HG03175 (cell line): ENCODE measurements around the gene ARHGAP26.

Experiments
- ATAC-seq: cut with Tn5 transposase; IDR thresholded peaks from one replicate; pipeline ENCODE4 v1.9.1; 2021; ENCODE audit warnings: mild to moderate bottlenecking, moderate library complexity; ENCODE audit not compliant: unreplicated experiment

ARHGAP26 gene

DNA sequence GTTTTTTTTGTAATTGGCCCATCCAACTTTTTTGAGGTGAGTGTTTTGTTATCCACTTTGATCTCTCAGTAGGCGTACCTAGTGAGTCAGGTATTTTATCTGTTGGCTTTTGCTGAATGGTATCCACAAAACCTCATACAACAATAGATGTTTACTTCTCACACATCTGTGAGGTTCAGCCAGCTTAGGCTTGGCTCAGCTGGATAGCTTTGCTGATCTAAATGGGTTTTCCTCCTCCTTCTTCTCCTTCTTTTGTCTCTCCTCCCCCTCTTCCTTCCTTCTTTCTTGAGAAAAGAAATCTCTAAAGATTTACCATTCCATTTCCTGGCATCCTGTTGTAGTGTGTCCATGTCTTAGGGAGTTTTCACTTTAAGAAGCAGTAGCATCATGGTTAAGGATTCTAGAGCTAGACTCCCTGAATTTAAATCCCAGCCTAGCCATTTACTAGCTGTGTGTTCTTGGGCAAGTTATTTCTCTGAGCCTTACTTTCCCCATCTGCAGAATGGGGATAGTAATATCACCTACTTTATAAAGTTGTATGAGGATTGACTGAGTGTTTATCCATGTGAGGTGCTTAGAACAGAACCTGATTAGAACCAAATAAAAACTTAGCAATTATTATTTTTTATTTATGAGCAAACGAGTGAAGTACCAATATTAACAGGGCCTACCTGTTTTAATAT is 126.3 kb downstream of the ARHGAP26 start:
- no peak for ATAC-seq

DNA sequence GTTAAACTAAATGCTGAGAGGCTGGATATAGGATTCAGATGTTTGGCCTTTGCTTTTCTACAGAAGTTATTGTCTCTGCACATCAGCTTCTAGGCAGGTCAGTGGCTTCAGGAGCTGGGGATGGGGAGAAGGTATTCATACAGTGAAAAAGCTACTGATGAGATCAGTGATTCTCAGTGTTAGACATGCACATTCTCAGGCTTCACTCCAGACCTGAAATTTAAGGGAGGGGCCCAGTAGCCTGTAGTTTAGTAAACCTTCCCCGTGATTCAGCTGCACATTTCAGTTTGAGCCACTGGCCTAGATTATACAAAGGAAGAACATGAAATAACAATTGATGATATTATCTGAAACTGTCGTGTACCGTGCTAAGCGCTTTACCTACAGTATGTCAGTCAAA is 127.2 kb downstream of the ARHGAP26 start:
- no peak for ATAC-seq

DNA sequence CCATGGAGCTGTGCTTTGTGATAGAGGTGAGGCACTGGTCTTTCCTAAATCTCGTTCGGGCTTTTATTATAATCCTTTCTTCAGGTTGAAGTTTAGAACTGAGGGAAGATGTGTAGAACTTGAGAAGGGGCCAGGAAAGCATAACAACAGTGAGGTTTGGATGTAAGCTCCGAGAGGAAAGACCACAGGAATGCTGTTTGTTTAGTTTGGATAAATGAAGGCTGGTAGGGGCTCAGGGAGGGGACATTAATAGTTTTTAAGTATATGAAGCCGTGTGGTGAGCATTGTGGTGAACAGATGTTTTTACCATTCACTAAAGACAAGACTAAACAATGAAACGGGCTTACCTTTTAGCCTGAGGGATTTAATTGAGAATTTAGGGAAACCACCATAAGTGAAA is 130.8 kb downstream of the ARHGAP26 start:
- no peak for ATAC-seq

DNA sequence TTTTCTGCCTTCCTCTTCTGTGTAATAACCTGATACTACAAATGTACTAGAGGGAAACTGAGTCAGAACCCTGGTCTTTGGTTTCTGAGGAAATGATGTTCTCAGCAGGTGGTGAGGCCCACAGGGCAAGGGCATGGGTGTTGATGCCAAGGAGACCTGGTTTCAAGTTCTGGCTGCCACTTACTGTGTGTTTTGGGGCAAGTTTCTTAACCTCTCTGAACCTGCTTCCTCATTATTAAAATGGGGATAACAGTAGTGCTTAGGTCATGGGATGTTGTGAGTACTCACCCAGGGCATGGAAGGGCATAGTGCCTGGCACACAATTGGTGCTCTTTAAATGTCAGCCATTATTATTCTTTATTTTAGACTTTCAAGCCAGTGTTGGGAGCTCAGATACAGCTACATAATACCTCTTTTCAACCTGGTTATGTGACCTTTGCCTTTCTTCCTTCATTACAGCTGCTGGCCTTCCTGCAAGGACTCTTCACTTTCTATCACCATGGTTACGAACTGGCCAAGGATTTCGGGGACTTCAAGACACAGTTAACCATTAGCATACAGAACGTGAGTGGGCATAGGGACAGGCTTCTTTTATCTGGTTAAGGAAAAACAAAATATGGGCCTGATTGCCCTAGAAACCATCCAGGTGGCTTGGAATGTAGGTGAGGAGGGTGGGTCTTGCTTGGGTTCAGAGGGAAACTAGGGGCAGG is 131.5 kb downstream of the ARHGAP26 start:
- no peak for ATAC-seq

DNA sequence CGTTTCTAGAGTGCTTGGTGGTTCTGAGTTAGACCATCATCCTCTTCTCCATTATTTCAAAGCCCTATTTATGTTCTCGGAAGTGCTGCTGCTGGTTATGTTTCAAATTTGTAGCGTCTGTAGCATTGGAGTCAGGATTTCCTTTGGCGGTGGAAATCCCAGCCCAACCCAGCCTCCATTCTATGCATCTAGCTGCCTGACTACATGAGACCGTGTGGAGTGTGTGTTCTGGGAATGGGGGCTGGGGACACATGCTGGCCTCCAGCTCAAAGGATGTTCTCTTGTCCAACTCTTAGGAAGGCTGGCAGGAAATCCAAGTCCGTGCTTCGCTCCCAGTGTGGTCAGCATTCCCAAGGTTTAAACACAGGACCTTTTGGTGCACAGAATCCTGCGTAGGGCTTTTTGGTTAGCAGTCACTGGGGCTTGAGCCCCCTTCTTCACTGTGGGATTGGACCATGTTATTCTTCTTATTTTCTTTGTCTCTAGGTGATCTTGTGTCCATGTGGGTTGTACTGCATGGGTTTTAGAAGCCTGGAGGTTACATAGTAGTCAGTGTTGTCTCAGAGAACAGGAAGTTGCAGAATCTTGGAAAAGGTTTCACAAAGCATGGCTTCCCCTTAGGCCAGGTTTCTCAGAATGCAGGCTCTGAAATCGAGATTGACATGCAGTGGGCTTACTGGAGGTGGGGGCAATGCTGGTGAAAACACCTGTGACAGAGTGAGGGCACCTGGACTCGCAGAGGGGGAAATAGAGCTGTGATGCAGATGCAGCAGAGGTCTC is 132.2 kb downstream of the ARHGAP26 start:
- ATAC-seq = no peak

DNA sequence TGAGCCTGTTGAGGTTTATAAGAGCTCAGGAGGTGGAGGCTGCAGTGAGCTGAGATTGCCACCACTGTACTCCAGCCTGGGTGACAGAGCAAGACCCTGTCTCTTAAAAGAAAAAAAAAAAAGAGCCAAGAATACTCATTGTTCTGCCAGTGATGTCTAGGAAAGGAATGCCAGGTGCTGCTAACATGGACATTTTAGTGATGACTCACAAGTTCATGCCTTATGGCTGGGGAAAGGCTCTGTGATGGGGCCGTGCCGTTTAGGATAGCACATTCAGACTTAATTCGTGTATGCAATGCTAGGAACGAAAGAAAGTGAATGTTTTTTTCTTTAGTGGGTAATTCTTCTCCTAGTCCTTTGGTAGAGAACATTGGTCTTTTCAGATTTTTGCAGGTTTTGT is 134.2 kb downstream of the ARHGAP26 start:
- no peak for ATAC-seq

DNA sequence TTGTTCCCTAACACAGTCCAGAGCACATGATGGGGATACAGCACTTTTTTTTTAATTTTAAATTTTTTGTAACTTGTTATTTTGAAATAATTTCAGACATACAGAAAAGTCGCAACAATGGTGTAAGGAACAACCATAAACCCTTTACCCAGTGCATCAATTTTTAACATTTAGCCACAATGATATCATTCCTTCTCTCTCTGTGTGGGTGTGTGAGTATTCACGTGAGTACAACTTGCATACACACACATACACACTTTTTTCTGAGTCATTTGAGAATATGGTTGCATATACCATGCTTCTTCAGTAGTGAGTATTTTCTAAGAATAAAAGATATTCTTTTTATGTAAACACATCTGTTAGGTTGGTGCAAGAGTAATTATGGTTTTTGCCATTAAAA is 135.2 kb downstream of the ARHGAP26 start:
- no peak for ATAC-seq

DNA sequence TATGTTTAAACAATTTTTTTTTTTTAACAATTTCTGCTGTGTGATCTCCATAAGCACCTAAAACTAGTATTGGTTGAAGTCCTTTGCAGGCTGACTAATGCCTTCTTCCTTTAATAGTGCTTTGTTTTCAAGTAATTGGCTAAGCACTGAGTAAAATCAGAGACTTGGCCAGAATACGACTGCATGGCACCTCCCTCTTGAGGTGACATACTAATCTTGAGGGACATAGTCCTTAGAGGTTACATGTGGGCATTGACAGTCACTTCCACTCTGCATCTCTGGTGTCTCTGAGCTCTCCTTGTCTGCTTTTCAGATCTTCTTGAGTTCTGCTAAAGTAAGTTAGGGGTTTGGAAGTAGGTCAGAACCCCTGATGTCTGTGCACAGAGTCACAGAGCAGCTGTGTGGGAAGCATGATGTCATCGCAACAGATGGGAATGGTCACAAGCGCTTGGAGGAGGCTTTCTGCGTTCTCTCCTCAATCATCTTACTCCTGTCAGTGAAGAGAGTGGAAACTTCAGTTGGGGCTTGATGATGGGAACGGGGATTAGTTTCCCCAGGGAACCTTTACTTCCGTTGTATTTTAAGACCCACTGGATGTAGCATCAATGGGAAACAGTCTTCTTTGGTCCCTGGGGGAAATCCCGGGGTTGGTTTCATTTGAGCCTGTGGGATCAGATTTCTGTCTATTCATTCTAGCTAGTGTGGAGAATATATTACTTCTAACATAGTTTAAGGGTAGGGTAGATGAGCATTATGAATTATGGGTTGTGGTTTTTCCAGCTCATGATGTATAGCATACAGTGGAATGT is 136.9 kb downstream of the ARHGAP26 start:
- no peak for ATAC-seq

DNA sequence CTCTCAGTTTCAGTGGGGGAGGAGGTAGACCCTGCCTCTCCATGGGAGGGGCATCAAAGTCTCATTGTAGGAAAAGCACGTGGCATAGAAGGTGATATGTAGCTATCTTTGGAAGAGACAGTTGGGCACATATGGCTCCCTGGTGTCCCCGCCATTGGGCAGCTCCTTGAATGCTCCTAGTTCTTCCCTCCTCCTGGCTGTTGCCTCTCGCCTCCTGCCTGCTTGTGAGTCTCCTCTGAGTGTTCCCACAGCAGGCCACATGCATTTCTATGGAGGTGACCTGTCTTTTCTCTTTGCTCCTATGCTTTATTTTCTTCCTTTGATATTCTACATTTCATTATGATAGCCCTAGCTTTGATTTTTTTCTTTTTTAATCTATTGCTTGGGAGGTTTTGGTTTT is 138.5 kb downstream of the ARHGAP26 start:
- ATAC-seq = no peak

DNA sequence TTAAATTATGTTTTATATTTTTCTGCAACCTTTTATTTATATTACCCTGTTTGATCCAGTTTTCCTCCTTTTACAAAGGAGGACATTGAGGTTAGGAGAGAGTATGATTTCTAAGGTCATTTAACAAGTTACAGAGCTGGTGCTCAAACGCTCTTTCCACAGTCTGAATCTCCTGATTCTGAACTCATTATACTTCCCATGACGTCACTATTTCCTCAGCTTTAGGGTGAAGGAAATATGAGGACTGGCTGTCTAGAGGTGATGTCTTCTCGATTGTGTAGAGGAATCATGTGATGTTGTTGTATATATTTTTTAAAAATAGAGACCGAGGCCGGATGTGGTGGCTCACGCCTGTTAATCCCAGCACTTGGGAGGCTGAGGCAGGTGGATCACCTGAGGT is 140.0 kb downstream of the ARHGAP26 start:
- ATAC-seq = no peak

DNA sequence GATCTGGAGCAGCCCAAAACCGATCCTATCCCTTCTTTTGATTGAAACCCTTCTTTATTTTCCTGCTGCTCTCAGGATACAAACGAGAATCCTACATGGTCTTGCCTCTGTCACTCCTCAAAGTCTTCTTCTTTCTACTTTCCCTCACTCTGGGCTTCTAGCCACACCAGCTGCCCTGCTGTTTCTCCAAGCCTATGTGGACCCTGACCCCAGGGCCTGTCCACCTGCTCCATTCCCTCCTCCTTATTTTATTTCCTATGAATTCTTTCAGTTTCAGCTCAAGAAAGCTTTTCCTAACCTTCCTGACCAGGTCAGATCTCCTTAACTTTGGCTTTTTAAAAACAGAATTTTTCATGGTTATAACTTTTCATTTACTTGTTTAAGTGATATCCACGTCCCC is 141.0 kb downstream of the ARHGAP26 start:
- no peak for ATAC-seq

DNA sequence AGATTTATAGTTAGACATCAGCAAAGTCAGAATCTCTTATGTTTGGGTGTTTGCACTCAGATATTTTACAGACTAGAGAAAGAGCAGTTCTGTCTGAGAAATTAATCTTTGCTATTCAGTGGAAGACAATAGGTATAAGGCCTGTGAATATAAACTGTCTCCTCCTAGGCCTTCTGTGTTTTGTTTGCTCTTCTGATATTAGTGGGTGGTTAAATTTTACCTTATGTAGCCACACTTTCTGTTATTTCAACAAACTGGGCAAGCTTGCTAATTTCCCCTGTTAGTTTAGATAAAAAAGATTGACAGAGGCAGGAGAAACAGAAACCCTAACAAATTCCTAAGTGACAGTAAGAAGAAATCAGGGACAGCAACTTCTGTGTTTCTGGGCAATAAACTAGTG is 141.6 kb downstream of the ARHGAP26 start:
- ATAC-seq = no peak

DNA sequence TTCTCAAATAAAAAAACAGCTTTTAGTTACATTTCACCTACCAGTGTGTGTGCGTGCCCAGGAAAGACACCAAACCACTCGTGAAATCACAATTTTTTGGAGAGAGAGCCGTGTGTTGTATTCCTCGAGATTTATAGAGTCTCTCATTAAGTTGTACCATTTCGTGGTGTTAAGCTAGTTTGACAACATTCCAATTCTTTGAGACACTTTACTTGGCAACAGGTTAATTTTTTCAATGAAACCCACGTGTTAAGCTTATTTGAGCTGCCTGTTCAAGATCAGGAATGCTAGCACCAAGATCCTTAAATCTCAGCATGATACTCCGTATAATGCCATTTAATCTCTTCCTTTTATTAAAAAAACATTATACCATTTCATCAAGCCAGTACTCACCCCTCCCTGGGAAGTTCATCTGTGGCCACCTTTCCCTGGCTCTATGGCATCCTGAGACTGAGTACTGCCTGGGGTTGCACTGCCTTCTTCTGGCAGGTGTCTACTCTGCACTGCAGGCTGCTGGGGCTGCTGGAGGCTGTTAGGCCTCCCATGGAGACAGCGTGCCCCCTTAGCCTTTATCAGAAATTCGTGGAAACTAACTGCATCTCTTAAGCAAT is 143.7 kb downstream of the ARHGAP26 start:
- no peak for ATAC-seq

DNA sequence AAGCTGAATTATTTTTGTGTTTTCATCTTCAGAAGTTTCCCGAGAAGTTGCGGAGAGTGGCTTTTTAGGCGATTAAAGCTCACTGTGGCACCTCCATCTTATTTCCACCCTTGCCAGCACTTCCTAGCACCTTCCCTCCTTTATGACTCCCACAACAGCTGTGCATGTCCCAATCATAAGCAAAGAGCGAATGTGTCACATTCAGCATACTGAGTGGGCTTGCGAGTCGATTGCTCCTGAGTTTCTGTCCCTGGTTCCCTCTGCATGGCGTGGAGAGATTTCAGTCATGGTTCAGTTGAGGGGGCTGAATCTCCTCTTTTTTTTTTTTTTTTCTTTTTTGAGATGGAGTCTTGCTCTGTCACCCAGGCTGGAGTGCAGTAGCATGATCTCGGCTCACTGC is 144.9 kb downstream of the ARHGAP26 start:
- ATAC-seq = no peak

DNA sequence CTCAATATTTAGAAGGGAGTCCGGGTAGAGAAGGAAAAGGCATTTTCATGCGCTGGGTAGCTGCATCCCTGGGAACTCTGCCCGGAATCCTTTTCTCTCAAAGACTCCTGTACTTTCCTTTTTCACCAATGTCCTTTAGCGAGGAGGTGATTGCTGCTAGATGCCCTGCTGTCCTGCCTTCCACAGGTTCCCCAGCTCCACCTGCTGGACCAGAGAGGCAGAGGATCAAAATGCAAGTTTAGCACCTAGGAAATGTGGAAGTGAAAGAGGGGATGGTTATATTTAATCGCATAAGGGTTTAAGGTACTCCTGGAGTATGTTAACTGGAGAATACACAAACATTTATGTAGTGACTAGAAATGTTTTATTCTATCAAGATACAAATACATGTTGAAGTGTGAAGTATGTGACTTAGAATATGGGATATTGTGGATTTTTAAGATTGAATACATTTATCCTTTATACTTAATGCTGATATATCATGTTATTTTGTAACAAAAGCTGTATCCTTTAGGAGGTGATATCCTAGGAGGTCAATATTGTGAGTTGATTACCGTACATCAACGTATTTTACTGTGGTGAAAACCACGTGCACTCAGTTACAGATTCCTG is 145.7 kb downstream of the ARHGAP26 start:
- ATAC-seq = peak; percentile 91

DNA sequence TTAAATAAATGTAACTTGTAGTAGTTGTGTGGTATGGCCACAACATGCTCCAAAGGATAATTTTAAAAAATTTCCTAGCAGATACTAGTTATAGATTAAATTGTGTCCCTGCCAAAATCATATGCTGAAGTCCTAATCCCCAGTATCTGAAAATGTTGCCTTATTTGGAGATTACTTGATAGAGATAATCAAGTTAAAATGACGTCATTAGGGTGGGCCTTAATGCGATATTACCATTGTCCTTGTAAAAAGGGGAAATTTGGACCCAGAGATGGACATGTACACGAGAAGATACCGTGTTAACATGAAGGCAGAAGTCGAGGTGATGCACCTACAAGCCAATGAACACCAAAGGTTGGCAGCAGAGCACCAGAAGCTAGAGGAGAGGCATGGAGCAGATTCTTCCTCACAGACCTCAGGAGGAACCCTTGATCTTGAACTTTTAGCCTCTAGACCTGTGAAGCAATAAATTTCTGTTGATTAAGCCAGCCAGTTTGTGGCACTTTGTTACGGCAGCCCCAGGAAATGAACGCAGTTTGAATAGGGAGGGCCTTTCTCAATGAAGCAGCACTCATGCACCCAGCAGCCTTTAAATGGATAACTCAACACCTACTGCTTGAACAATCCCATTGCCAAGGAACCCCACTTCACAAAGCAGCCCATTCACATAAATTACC is 148.9 kb downstream of the ARHGAP26 start:
- no peak for ATAC-seq

DNA sequence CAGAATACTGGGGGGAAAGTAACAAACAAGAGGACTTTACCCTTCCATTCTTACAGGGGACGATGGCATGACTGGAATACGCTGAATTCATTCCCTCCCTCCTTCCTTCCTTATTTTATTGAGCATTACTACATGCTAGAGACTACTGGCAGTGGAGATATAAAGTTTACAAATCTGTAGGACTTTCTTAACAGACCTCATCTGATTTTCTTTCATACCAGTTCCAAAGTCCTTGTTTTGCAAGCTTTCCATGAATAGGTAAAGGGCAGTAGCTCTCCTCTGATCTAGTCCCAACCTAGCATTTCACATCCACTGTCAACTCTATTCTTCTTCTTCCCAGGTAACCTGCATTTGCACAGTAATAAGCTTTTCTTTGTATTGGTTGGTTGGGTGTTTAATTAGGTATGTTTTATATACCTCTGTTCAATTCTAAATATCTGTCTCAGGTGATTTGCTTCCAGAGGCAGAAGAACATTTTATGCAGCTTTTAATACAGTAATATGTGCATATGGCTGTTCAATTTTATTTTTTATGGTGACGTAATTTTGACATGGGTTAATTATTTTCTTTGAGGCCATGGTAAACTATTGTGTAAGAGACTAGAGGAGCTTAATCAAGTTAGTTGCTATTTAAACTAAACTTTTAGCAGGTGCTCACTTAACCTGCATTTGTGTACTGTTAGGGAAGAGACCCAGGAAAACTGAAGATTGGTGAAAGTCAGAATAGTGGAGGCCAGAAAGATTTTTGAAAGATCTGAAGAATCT is 150.9 kb downstream of the ARHGAP26 start:
- ATAC-seq = no peak

DNA sequence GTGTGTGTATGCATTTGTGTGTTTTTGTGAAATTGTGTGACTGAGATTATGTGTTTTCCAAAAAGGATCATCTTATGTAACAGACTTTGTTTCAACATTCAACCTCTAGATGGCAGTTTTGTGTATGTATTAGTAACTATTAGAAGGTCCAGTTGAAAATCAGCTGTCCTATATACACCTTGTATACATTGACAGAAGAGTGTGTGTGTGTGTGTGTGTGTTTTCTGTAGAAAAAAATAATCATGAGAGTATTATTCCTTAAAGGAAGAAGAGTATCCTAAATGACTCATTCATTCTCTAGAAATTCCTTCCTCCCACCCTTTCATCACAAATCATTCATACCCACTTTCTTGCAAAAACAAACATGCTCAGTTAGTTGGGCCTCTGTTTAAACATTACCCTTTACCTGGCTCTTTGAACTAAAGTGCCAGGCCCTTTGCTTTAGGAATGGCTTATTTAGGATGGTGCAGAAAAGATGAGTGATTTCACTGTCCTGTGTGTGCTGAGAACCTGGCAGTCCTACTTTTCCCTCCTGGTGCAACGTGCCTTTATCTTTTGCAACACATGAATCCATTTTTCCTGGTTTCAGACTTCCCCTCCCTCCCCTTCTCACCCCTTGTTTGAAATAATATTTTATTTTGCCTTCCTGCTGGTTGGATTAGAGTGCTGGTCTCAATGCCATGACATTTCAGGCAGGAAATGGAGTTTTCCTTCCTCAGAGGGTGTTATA is 152.2 kb downstream of the ARHGAP26 start:
- no peak for ATAC-seq
